Measurements from ENCODE around the gene UBA7.

The UBA7 gene

DNA sequence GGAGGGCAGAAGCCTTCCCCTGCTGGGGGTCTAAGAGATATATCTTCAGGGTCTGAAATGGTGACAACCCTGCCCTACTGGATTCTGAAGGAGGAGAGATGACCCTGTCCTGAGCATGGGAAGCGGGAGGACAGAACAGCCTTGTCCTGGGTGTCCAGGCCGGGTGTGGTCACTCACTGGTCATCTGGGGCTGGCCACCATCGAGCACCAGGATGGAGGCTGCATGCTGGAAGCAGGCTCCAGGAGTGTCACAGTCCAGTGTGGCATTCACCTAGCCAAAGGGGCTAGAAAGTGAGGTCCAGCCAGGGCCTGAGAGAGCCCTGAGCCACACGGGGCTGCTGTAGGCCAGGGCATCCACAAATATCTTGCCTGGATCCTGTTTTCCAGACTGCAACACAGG is 19.3 kb downstream of the UBA7 start:
- no peaks in the 10 kb centered on the region for H3K4me1 ChIP-seq
- H3K36me3 ChIP-seq (ENCODE audit: control insufficient read depth, insufficient read depth, low read length): no peaks in the 10 kb centered on the region
- H3K79me2 ChIP-seq: no peaks in the 10 kb centered on the region
- TF ChIP-seq, protein P1, sequence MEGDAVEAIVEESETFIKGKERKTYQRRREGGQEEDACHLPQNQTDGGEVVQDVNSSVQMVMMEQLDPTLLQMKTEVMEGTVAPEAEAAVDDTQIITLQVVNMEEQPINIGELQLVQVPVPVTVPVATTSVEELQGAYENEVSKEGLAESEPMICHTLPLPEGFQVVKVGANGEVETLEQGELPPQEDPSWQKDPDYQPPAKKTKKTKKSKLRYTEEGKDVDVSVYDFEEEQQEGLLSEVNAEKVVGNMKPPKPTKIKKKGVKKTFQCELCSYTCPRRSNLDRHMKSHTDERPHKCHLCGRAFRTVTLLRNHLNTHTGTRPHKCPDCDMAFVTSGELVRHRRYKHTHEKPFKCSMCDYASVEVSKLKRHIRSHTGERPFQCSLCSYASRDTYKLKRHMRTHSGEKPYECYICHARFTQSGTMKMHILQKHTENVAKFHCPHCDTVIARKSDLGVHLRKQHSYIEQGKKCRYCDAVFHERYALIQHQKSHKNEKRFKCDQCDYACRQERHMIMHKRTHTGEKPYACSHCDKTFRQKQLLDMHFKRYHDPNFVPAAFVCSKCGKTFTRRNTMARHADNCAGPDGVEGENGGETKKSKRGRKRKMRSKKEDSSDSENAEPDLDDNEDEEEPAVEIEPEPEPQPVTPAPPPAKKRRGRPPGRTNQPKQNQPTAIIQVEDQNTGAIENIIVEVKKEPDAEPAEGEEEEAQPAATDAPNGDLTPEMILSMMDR (IDR thresholded peaks at IDR 0.05): no peak
- no peak overlapping the region for H3K9ac ChIP-seq
- H3K27me3 ChIP-seq (ENCODE audit: control insufficient read depth, insufficient read depth, low read length): no peaks in the 10 kb centered on the region
- no peak overlapping the region for H3K4me2 ChIP-seq (ENCODE audit: low read length)
- H2AFZ ChIP-seq: no peak overlapping the region
- H3K27ac ChIP-seq: no peak overlapping the region
- H3K4me3 ChIP-seq (ENCODE audit: low read depth, low read length): no peak overlapping the region
- no peaks in the 10 kb centered on the region for H3K9me3 ChIP-seq (ENCODE audit: control insufficient read depth, low read length)

DNA sequence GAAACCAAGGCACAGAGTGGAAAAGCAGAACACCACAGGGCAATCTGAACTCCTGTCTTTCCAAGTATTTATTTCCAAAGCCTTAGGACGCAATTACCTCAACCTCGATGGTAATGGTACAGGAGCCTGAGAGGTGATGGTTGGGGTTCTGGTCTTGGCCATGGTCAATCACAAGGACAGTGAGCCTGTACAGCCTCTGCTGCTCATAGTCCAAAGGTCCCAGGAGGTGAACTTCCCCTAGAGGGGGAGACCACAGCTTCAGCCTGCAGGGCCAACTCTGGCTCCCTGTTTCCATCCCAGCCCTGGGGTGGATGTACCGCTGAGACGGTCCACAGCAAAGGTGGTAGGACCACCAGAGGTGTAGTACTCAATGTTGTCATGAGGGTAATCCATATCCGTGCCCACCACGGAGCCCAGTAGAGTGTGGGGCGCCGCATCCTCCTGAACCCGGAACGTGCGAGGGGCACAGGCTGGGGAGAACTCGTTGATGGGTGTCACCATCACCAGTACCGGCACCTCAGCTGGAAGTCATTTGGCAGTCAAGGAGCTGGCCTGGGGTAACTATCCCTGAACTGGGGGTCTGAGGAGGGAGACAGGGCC is 20.2 kb downstream of the UBA7 start:
- H3K4me2 ChIP-seq (ENCODE audit: low read length): no peak overlapping the region
- no peaks in the 10 kb centered on the region for H3K79me2 ChIP-seq
- H3K4me3 ChIP-seq (ENCODE audit: low read depth, low read length): no peak overlapping the region
- no peaks in the 10 kb centered on the region for H3K36me3 ChIP-seq (ENCODE audit: control insufficient read depth, insufficient read depth, low read length)
- no peak overlapping the region for H2AFZ ChIP-seq
- H3K27me3 ChIP-seq (ENCODE audit: control insufficient read depth, insufficient read depth, low read length): no peaks in the 10 kb centered on the region
- no peaks in the 10 kb centered on the region for H3K9me3 ChIP-seq (ENCODE audit: control insufficient read depth, low read length)
- no peak overlapping the region for H3K27ac ChIP-seq
- no peaks in the 10 kb centered on the region for H3K4me1 ChIP-seq
- H3K9ac ChIP-seq: no peak overlapping the region
- TF ChIP-seq, protein P1 (IDR thresholded peaks at IDR 0.05): no peak

DNA sequence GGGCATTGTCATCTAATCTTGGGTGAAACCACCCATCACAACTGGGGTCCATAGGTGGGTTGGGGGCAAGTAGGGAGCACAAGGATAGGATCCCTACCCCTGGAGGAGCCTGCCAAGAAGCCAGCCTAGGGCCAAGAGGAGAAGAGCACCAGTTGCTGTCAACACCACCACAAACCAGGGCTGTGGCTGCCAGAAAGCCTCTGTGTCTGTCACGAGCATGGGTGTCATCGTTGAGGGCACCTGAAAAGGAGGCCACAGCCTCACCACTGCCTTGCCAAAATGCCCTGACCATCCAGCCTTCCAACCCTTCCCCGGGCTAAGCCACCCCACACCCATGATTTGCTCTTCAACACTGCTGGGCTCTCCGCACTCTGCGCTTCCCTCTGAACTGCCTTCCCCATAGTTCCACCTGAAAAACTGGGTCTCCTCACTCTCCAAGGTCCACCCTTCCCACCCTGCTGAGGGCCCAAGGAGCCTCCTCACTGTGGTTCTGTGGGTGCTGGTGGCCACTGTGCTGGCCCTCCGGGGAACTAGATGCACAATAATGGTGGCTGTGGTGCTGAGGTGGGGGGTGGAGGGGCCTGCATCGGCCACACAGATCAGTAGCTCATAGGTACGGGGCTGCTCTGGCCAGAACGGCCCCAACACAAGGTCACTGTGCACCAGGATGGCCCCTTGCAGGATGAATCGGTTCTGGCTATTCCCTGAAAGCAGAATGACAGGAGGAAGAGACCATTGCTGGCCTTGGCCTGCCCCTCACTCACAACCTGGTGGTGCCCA is 21.2 kb downstream of the UBA7 start:
- Histone ChIP-seq H3K36me3 (ENCODE audit: control insufficient read depth, insufficient read depth, low read length) (no peaks in the 10 kb centered on the region), H3K27ac (no peak overlapping the region)

DNA sequence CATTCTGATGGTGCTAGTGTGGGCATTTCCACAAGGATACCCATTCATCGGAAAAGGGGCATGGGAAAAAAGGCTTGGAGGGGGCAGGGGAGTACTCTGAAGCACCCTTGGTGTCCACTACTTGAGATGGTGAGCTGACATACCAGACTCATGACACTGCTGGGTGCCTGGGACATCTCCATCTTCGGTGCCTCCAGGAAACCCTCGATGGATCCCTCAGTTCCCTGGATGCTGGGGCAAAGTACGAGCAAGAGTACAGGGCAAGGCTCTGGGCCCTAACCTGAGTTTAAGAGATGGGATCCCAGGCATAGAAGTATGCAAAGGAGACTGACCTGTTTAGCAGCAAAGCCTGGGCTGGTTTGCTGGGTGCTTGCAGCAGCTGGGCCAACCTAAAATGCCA is 22.2 kb downstream of the UBA7 start:
- Histone ChIP-seq H3K4me1 (peaks cover 5% of the 10 kb centered on the region), H3K27me3 (ENCODE audit: control insufficient read depth, insufficient read depth, low read length) (no peaks in the 10 kb centered on the region), H3K9me3 (ENCODE audit: control insufficient read depth, low read length) (no peaks in the 10 kb centered on the region), H3K4me2 (ENCODE audit: low read length) (no peak overlapping the region), H3K4me3 (ENCODE audit: low read depth, low read length) (no peak overlapping the region), H3K9ac (no peak overlapping the region), H3K36me3 (ENCODE audit: control insufficient read depth, insufficient read depth, low read length) (no peaks in the 10 kb centered on the region), H2AFZ (no peak overlapping the region), H3K79me2 (peaks cover 2% of the 10 kb centered on the region), H3K27ac (no peak overlapping the region)
- TF ChIP-seq, protein P1 (IDR thresholded peaks at IDR 0.05): no peak

More for the DNA sequence above, 21.2 kb downstream of the UBA7 start:
- H3K9me3 ChIP-seq (ENCODE audit: control insufficient read depth, low read length): no peaks in the 10 kb centered on the region
- no peak overlapping the region for H2AFZ ChIP-seq
- H3K4me3 ChIP-seq (ENCODE audit: low read depth, low read length): no peak overlapping the region
- no peak overlapping the region for H3K9ac ChIP-seq
- no peaks in the 10 kb centered on the region for H3K4me1 ChIP-seq
- H3K27me3 ChIP-seq (ENCODE audit: control insufficient read depth, insufficient read depth, low read length): no peaks in the 10 kb centered on the region
- no peaks in the 10 kb centered on the region for H3K79me2 ChIP-seq
- no peak overlapping the region for H3K4me2 ChIP-seq (ENCODE audit: low read length)
- TF ChIP-seq, protein P1 (IDR thresholded peaks at IDR 0.05): no peak
